Calu3 (cell line): ENCODE data around the gene MCMBP. TPM values are rescaled to one million over a fixed set of nuclear protein-coding genes. Genes with fewer than 3 reads are reported as not detected.

Experiments
- BruUV-seq: library from RNA; stranded (reverse); fragments of 400-500 nt; replicated peaks from 2 replicates; lab custom pipeline; 2021; lab: Mats Ljungman, UMichigan
- CTCF ChIA-PET: fragments of 300-600 bp; sonication (Branson Sonifier 250); formaldehyde crosslinking; loops from one replicate; lab custom pipeline; 2022; ENCODE audit warnings: antibody characterized with exemption; lab: Charles Lee
- DNase-seq: peaks from one replicate; pipeline ENCODE4 v3.0.0; 2022
- H3K27ac Mint-ChIP-seq: one replicate; pipeline ENCODE4 v1.8.0; 2022; ENCODE audit warnings: mixed read lengths; ENCODE audit not compliant: unreplicated experiment
- H3K27me3 Mint-ChIP-seq: one replicate; pipeline ENCODE4 v1.8.0; 2022; ENCODE audit warnings: mixed read lengths; ENCODE audit not compliant: unreplicated experiment
- H3K36me3 Mint-ChIP-seq: one replicate; pipeline ENCODE4 v1.8.0; 2022; ENCODE audit warnings: mild to moderate bottlenecking, moderate library complexity, mixed read lengths; ENCODE audit not compliant: insufficient read depth, unreplicated experiment
- H3K4me1 Mint-ChIP-seq: one replicate; pipeline ENCODE4 v1.8.0; 2022; ENCODE audit warnings: mild to moderate bottlenecking, low read depth, mixed read lengths; ENCODE audit not compliant: unreplicated experiment
- H3K4me3 Mint-ChIP-seq: one replicate; pipeline ENCODE4 v1.8.0; 2022; ENCODE audit warnings: mild to moderate bottlenecking, low read depth, moderate library complexity, mixed read lengths; ENCODE audit not compliant: unreplicated experiment
- H3K9me3 Mint-ChIP-seq: one replicate; pipeline ENCODE4 v1.8.0; 2022; ENCODE audit warnings: low read depth, mixed read lengths; ENCODE audit not compliant: unreplicated experiment
- intact Hi-C: fragments of 100-400 bp; cut with micrococcal nuclease; formaldehyde crosslinking; loops from one replicate; pipeline ENCODE4 v1.10.0; 2022; ENCODE audit not compliant: unreplicated experiment
- total RNA-seq: library from RNA; stranded (reverse); gene quantifications from 2 replicates; pipeline ENCODE4 v1.2.3, GENCODE V29; 2022
- TF ChIP-seq, protein P1 (sequence below): fragments of 200-600 bp; IDR thresholded peaks from one replicate; pipeline ENCODE4 v1.8.0; 2022; ENCODE audit warnings: antibody characterized with exemption; ENCODE audit not compliant: unreplicated experiment

Gene MCMBP
- total RNA-seq, 1 experiment from 2014 or later: 40.3 TPM

DNA sequence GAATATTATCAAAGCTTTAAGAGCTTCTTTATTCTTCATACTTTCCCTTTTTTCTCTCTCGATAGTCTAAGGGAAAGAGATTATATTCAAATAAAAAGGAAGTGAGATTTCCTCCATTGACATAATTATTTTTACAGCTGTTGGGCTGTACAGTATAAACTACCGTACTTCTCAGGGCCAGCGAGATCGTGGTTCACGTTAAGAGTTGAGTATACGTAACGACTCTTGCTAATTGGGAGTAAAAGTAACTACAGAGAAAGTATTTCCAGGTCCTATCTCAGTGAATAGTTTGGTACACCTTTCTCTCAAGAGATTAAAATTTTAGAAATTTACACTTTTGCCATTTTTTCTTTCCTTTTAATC, 89.0 kb downstream of the MCMBP start:
- intact Hi-C loops: no loop called here
- no peaks in the 10 kb centered on the region for H3K4me1 Mint-ChIP-seq
- TF ChIP-seq, protein P1, sequence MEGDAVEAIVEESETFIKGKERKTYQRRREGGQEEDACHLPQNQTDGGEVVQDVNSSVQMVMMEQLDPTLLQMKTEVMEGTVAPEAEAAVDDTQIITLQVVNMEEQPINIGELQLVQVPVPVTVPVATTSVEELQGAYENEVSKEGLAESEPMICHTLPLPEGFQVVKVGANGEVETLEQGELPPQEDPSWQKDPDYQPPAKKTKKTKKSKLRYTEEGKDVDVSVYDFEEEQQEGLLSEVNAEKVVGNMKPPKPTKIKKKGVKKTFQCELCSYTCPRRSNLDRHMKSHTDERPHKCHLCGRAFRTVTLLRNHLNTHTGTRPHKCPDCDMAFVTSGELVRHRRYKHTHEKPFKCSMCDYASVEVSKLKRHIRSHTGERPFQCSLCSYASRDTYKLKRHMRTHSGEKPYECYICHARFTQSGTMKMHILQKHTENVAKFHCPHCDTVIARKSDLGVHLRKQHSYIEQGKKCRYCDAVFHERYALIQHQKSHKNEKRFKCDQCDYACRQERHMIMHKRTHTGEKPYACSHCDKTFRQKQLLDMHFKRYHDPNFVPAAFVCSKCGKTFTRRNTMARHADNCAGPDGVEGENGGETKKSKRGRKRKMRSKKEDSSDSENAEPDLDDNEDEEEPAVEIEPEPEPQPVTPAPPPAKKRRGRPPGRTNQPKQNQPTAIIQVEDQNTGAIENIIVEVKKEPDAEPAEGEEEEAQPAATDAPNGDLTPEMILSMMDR: no peak
- H3K9me3 Mint-ChIP-seq: no peaks in the 10 kb centered on the region
- no peak overlapping the region for H3K27ac Mint-ChIP-seq
- H3K27me3 Mint-ChIP-seq: no peaks in the 10 kb centered on the region
- no peak for DNase-seq
- H3K36me3 Mint-ChIP-seq: no peaks in the 10 kb centered on the region
- no peak overlapping the region for H3K4me3 Mint-ChIP-seq
- BruUV-seq: no TSS peak
- CTCF ChIA-PET: no interaction called here

DNA sequence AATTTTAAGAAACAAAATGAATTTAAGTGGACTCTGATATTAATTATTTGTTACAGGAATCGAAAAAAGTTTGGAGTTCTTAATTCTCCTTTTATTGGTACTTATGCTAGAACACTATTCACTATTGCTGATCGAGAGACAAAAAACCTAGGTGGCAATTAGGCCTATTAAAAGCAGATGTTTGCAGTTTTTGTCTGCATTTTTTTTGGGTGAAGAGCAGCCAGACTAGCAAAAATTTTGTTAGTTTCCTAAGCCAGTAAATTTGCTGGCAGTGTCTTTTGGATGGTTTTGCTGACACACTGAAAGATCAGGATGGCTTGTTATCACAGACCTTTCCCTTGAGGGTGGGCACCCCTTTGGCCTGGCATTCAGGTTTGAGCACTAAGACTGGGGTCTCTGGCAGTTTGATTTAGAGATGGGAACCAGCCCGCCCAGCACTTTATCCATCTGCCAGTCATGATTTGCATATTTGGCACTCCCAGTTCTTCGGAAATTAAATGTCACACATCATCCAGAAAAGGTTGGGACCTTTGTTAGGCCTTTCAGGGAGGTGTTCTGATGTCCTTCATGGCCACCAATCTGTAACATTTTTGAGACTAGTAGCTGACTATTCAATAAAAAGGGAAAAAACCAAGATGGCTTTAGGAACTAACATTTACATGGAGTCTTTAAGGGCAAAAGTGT, 89.5 kb downstream of the MCMBP start:
- BruUV-seq: no TSS peak
- Mint-ChIP-seq H3K4me1 (no peaks in the 10 kb centered on the region), H3K36me3 (no peaks in the 10 kb centered on the region), H3K4me3 (no peak overlapping the region), H3K27me3 (no peaks in the 10 kb centered on the region), H3K27ac (no peak overlapping the region), H3K9me3 (no peaks in the 10 kb centered on the region)
- intact Hi-C loops: no loop called here
- TF ChIP-seq, protein P1: no peak
- CTCF ChIA-PET: no interaction called here
- no peak for DNase-seq

DNA sequence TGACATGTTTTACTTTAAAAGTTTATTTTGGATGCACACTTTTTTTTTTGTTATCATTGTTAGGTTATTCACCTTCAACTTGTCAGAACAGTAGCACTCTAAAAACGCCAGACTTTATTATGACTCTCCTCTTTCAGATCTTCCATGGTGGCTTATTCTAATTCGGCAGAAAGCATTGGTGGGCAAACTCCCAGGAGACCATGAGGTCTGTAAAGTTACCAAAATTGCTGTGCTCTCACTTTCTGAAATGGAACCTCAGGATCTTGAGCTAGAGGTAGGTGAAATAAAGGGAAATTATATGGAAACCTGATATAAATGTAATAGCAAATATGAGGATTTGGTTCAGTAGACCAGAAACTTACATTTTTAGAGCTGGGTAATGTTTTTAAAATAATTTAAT, 91.1 kb downstream of the MCMBP start:
- DNase-seq: no peak
- no peaks in the 10 kb centered on the region for H3K9me3 Mint-ChIP-seq
- no TSS peak for BruUV-seq
- CTCF ChIA-PET: no interaction called here
- no peaks in the 10 kb centered on the region for H3K36me3 Mint-ChIP-seq
- H3K4me1 Mint-ChIP-seq: no peaks in the 10 kb centered on the region
- H3K27ac Mint-ChIP-seq: no peak overlapping the region
- TF ChIP-seq, protein P1: no peak
- no peak overlapping the region for H3K4me3 Mint-ChIP-seq
- intact Hi-C loops: no loop called here
- no peaks in the 10 kb centered on the region for H3K27me3 Mint-ChIP-seq

DNA sequence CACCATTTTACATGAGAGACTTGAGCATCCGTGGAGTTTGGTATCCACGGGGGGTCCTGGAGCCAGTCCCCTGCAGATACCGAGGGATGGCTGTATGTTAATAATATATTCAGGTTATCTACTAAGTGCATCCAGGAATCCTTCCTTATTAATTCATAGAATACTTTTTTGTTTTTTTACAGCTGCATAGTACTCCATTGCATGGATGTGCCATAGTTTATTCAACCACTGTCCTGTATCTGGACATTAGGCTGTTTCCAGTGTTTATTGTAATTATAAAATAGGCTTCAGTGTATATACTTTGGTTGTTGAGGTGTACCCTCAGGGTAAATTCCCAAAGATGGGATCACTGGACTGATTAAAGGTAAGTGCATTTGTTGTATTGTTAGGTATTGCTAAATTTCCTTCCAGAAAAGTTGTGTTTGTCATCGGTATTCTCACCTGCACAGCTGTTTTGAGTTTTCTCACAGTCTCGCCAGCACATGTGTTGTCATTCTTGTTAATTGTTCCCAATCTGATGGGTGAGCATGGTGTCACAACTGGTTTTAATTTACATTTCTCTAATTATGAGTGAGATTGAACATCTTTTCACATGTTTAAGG, 91.7 kb downstream of the MCMBP start:
- TF ChIP-seq, protein P1: no peak
- Mint-ChIP-seq H3K4me3 (no peak overlapping the region), H3K9me3 (no peaks in the 10 kb centered on the region), H3K27ac (no peak overlapping the region), H3K4me1 (no peaks in the 10 kb centered on the region), H3K36me3 (no peaks in the 10 kb centered on the region), H3K27me3 (no peaks in the 10 kb centered on the region)
- no TSS peak for BruUV-seq
- CTCF ChIA-PET: no interaction called here
- no peak for DNase-seq
- intact Hi-C loops: no loop called here

Other genes with a start within 250 kb of the MCMBP start
- gene BAG3, start 221.5 kb downstream of the MCMBP start, total RNA-seq: 29.6 and 35.2 TPM in 2 replicates
- 6.9 and 7.3 TPM in 2 replicates for gene INPP5F, start 146.8 kb downstream of the MCMBP start, total RNA-seq
- 42.1 and 51.7 TPM in 2 replicates for gene SEC23IP, start 19.9 kb upstream of the MCMBP start, total RNA-seq